ENCODE data around the gene CHRM5. TPM values are rescaled to one million over a fixed set of nuclear protein-coding genes. Genes with fewer than 3 reads are reported as not detected.
"Not testable (repeated sequence)": the region's sequence is repeated elsewhere in the genome, so short reads cannot be mapped to it uniquely, and the experiment has no call there.

CHRM5 gene
- total RNA-seq, 1 donor from 2014 or later, result not detected

GRCh38 chr15:34038871-34039789, 70.8 kb downstream of the CHRM5 start, which contains the start of gene AVEN:
AVEN (minus strand) TSS chr15:34039204; CDS start chr15:34039046, 158 bp downstream.
- Mint-ChIP-seq H3K36me3 (ENCODE audit: low read depth) (no peaks in the 10 kb centered on the region), H3K4me3 (peak within 1 kb of the TSS; percentile 88), H3K4me1 (peaks cover 26% of the 10 kb centered on the region), H3K27ac (peak within 1 kb of the TSS; percentile 94), H3K27me3 (no peaks in the 10 kb centered on the region), H3K9me3 (no peaks in the 10 kb centered on the region)
- intact Hi-C loops (cut with micrococcal nuclease), result loop anchor here (1.0 to 10.0 kb wide), 6 partner anchors 20 to 1508 kb away; partner anchors contain the start of genes DPH6, EMC7, KATNBL1 and LPCAT4
- DNase-seq, result peak; percentile 90

- Mint-ChIP-seq H3K27ac (peak overlapping the region; percentile 90), H3K36me3 (ENCODE audit: low read depth) (no peaks in the 10 kb centered on the region), H3K27me3 (no peaks in the 10 kb centered on the region), H3K9me3 (no peaks in the 10 kb centered on the region), H3K4me1 (peaks cover 26% of the 10 kb centered on the region), H3K4me3 (peak overlapping the region; percentile 72)
- DNase-seq, result no peak
- intact Hi-C loops (cut with micrococcal nuclease), result loop anchor here (1.0 to 10.0 kb wide), 6 partner anchors 21 to 1508 kb away; partner anchors contain the start of genes DPH6, EMC7, KATNBL1 and LPCAT4
Observed at GRCh38 chr15:34039790-34040113, 71.5 kb downstream of the CHRM5 start.

GRCh38 chr15:34043391-34043790, 75.1 kb downstream of the CHRM5 start:
- no peak for DNase-seq
- Mint-ChIP-seq H3K36me3 (ENCODE audit: low read depth) (no peaks in the 10 kb centered on the region), H3K4me1 (peaks cover 17% of the 10 kb centered on the region), H3K27me3 (no peaks in the 10 kb centered on the region), H3K4me3 (no peak overlapping the region), H3K9me3 (no peaks in the 10 kb centered on the region), H3K27ac (no peak overlapping the region)
- intact Hi-C loops (cut with micrococcal nuclease), result no loop called here

GRCh38 chr15:34043813-34044212, 75.5 kb downstream of the CHRM5 start:
- H3K27ac Mint-ChIP-seq, result no peak overlapping the region
- H3K36me3 Mint-ChIP-seq (ENCODE audit: low read depth), result no peaks in the 10 kb centered on the region
- peaks cover under 1% of the 10 kb centered on the region for H3K9me3 Mint-ChIP-seq
- no peaks in the 10 kb centered on the region for H3K27me3 Mint-ChIP-seq
- intact Hi-C loops (cut with micrococcal nuclease), result no loop called here
- DNase-seq, result no peak
- H3K4me1 Mint-ChIP-seq, result peaks cover 17% of the 10 kb centered on the region
- H3K4me3 Mint-ChIP-seq, result no peak overlapping the region

GRCh38 chr15:34046471-34047145, 78.3 kb downstream of the CHRM5 start:
- DNase-seq, result no peak
- peaks cover 22% of the 10 kb centered on the region for H3K9me3 Mint-ChIP-seq
- H3K4me3 Mint-ChIP-seq, result no peak overlapping the region
- peaks cover 6% of the 10 kb centered on the region for H3K27me3 Mint-ChIP-seq
- peaks cover 3% of the 10 kb centered on the region for H3K4me1 Mint-ChIP-seq
- peaks cover 9% of the 10 kb centered on the region for H3K36me3 Mint-ChIP-seq (ENCODE audit: low read depth)
- H3K27ac Mint-ChIP-seq, result no peak overlapping the region
- intact Hi-C loops (cut with micrococcal nuclease), result no loop called here

- H3K36me3 Mint-ChIP-seq (ENCODE audit: low read depth), result peaks cover 9% of the 10 kb centered on the region
- no peak overlapping the region for H3K27ac Mint-ChIP-seq
- peaks cover 3% of the 10 kb centered on the region for H3K4me1 Mint-ChIP-seq
- no peak overlapping the region for H3K4me3 Mint-ChIP-seq
- intact Hi-C loops (cut with micrococcal nuclease), result no loop called here
- no peak for DNase-seq
- peaks cover 11% of the 10 kb centered on the region for H3K27me3 Mint-ChIP-seq
- H3K9me3 Mint-ChIP-seq, result peaks cover 29% of the 10 kb centered on the region
Observed at GRCh38 chr15:34047893-34048775, 79.8 kb downstream of the CHRM5 start.

GRCh38 chr15:34049112-34049511, 80.8 kb downstream of the CHRM5 start:
- Mint-ChIP-seq H3K27ac (no peak overlapping the region), H3K4me3 (no peak overlapping the region), H3K27me3 (peaks cover 11% of the 10 kb centered on the region), H3K36me3 (ENCODE audit: low read depth) (peaks cover 9% of the 10 kb centered on the region), H3K9me3 (peaks cover 29% of the 10 kb centered on the region), H3K4me1 (no peaks in the 10 kb centered on the region)
- intact Hi-C loops (cut with micrococcal nuclease), result no loop called here
- DNase-seq, result no peak

- intact Hi-C loops (cut with micrococcal nuclease); H3K36me3 Mint-ChIP-seq (ENCODE audit: low read depth); H3K4me3 Mint-ChIP-seq; H3K4me1 Mint-ChIP-seq; DNase-seq; H3K27ac Mint-ChIP-seq: not testable (repeated sequence)
- Mint-ChIP-seq H3K27me3 (peaks cover 13% of the 10 kb centered on the region), H3K9me3 (peaks cover 29% of the 10 kb centered on the region)
Observed at GRCh38 chr15:34050385-34050784, 82.1 kb downstream of the CHRM5 start.

- Mint-ChIP-seq H3K27me3 (peaks cover 13% of the 10 kb centered on the region), H3K36me3 (ENCODE audit: low read depth) (peaks cover 8% of the 10 kb centered on the region), H3K4me3 (no peak overlapping the region), H3K27ac (no peak overlapping the region), H3K9me3 (peaks cover 24% of the 10 kb centered on the region), H3K4me1 (no peaks in the 10 kb centered on the region)
- DNase-seq, result no peak
- intact Hi-C loops (cut with micrococcal nuclease), result no loop called here
Observed at GRCh38 chr15:34054081-34054707, 85.9 kb downstream of the CHRM5 start.

GRCh38 chr15:34055868-34056595, 87.7 kb downstream of the CHRM5 start:
- H3K4me3 Mint-ChIP-seq, result no peak overlapping the region
- intact Hi-C loops (cut with micrococcal nuclease), result no loop called here
- H3K27me3 Mint-ChIP-seq, result peaks cover 11% of the 10 kb centered on the region
- peaks cover 2% of the 10 kb centered on the region for H3K36me3 Mint-ChIP-seq (ENCODE audit: low read depth)
- H3K9me3 Mint-ChIP-seq, result peaks cover 12% of the 10 kb centered on the region
- H3K4me1 Mint-ChIP-seq, result no peaks in the 10 kb centered on the region
- DNase-seq, result no peak
- H3K27ac Mint-ChIP-seq, result no peak overlapping the region

- intact Hi-C loops (cut with micrococcal nuclease), result no loop called here
- Mint-ChIP-seq H3K36me3 (ENCODE audit: low read depth) (no peaks in the 10 kb centered on the region), H3K4me3 (no peak overlapping the region), H3K9me3 (peaks cover 4% of the 10 kb centered on the region), H3K27ac (no peak overlapping the region), H3K4me1 (peaks cover 2% of the 10 kb centered on the region), H3K27me3 (peaks cover 7% of the 10 kb centered on the region)
- DNase-seq, result no peak
Observed at GRCh38 chr15:34056911-34057310, 88.6 kb downstream of the CHRM5 start.

- H3K27ac Mint-ChIP-seq, result no peak overlapping the region
- intact Hi-C loops (cut with micrococcal nuclease), result no loop called here
- H3K4me3 Mint-ChIP-seq, result no peak overlapping the region
- H3K27me3 Mint-ChIP-seq, result no peaks in the 10 kb centered on the region
- H3K9me3 Mint-ChIP-seq, result no peaks in the 10 kb centered on the region
- H3K36me3 Mint-ChIP-seq (ENCODE audit: low read depth), result no peaks in the 10 kb centered on the region
- no peak for DNase-seq
- H3K4me1 Mint-ChIP-seq, result peaks cover 3% of the 10 kb centered on the region
Observed at GRCh38 chr15:34059476-34059875, 91.2 kb downstream of the CHRM5 start.
